Measurements from ENCODE around the gene SAYSD1.

The SAYSD1 gene

DNA sequence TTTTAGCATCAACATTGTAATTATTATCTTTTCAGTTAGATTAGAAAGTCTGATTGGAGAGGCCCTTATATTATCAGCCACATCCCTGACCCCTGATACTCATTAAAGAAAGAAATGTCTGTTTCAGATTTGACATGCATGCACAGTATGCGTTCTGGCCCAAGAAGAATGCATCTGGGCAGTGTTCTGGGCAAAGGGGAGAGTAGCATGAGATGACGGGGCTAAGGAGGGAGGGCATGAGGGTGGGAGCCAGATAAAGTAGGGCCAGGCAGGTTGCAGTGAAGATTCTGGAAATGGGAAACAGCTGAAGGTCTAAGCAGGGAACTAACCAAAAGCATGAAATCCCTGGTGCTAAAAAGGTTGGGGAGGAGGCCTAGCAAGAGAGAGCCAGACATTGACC lies 7.3 kb downstream of the SAYSD1 start:
- no peak for DNase-seq

DNA sequence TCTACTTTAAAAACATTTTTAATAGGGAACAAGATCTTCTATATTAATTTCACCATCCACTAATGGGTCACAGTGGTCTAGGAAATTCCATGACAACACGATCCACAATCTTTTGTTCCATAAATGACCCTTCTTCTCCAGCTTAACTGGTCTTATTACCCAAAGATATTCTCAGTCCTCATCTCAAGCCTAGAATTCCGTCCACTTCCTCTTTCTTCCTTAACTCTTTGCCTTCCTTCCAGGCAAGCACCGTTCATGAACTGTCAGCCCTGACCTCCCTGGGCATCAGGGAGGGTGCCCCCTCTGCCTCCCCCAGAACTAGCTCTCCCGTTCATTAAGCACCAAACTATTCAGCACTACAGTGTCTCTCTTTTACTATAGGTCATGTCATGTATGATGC lies 8.0 kb downstream of the SAYSD1 start:
- no peak for DNase-seq

DNA sequence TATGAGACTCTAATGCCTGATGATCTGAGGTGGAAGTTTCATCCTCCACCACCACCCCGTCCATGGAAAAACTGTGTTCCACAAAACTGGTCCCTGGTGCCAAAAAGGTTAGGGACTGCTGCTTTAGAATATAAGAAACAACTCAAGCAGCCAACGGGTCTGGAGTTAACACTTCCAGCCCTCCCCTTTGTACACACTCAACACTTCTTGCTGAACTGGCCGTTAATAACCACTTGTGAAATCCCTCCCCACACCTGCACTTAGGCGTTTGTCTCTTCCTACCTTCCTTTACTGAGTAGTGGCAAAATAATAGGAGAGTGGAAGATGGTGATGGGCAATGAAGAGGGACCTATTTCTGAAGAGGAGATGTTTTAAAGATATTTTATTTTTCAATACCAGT lies 10.5 kb downstream of the SAYSD1 start:
- no peak for DNase-seq

DNA sequence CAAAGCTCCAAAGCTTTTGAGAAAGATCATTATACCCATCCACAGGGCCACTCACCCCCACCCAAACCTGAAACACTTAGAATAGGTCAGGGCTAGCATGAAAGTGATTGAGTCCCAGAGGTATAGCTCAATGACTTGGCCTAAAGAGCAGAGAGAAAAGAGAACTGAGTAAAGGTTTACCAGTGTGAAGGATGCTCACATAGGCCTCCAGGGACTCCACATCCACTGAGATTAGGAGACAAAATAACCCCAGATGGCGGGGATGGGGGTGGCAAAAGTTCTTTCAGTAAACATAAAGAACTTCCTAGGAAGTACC lies 12.2 kb downstream of the SAYSD1 start:
- no peak for DNase-seq

DNA sequence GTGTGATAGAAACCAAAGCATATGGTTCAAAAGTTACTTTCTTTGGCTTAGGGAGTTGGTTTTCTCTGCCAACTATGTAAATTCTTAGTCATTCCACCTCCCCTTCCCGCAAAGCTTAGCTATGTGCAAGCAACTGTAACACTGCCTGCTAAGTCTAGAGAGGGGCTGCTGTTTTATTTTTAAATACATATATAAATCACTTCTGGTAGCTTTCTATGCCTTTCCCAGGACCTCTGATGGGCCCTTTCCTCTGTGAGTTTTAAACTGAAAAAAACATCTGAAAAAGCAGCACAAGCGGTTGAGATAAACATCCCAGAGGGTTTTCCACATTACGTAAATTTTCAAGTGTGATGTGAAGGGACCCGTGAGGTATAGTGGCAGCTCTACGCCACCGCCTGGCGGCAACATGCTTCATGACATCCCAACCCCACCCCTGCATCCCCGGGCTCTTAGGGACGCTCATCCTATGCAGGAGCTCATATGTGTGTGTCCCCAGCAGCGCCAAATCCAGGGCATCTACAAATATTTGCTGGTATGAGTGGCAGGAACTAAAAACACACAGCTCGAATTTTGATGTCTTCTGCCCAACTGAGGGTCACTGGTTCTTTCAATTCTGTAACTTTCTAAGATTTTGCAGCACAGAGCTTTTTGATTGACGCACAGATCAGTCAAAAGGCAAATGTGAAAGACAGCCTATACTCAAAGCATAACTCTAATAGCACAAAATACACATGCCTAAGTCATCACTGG lies 12.7 kb downstream of the SAYSD1 start:
- no peak for DNase-seq

DNA sequence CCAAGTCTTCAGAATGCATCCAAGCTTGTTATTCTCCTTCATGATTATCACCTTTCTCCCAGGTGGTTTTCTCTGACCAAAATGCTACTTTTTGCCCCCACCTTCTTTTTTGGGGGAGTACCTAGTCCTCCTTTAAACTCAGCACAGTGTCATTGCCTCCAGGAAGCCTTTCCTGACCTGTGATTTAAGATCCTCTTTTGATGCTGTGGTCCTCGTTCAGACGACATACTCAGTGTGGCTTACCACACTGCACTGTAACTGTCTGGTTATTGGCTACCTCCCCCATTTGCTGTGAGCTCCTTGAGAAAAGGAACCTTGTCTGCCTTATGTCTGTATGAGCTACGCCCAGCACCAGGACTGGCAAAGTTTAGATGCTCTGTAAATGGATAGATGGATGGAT lies 14.6 kb downstream of the SAYSD1 start:
- no peak for DNase-seq

DNA sequence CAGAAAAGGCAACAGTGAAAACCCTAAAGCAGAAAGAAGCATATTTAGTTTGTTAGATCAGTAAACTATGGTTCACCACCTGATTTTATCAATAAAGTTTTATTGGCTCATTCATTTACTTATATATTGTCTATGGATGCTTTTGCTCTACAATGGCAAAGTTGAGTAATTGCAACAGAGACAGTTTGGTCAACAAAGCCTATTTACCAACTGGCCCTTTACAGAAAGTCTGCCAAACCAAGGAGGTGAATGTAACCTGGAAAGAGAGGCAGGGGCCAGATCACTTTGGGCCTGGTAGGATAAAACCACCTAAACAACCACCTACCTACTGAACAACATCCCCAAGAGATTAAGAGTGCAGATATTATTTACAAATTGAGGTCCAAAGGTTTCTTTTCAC lies 19.4 kb downstream of the SAYSD1 start:
- DNase-seq: no peak

DNA sequence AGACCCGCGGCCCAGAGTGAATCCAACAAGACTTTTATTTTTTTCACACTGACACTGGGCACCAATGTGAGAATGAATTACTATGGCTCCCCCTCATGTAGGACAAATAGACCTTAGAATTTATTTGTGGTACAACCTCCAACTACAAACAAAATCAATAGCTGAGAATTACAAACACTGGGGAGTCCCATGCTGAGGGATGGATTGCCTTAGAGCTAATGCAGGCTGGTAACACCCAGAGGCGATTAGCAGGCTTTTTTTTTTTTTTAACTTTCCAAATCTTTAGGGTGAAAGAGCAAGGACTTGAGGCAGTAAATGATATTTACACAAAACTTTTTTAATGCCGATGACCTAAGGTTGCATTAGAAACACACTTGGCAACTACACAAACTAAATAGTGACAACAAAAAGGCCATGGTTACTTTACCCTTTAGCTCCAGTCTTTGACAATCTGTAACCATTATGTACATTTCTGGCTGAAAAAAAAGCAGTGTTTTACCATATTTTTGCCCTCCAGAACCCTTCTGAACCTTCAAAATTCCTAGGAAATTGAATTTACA lies 21.8 kb downstream of the SAYSD1 start:
- DNase-seq: no peak

DNA sequence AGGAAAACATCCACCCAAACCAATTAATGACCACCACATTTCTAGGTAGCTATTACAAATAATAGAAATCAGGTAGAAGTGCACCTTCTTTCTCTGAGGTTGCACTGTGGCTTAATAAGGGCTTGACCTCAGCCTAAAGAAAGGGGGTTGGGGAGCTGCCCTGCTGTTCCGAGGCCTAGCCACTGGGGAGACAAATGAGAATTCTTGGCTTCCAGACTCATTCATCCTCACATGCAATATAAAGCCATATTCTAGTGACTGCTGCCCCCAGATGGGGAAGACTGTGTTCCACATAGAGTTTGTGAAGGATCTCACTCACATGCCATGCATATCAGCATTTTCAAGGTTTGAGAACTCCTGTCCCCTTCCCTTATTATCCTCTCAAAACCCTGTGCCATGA lies 22.9 kb downstream of the SAYSD1 start:
- DNase-seq: no peak

DNA sequence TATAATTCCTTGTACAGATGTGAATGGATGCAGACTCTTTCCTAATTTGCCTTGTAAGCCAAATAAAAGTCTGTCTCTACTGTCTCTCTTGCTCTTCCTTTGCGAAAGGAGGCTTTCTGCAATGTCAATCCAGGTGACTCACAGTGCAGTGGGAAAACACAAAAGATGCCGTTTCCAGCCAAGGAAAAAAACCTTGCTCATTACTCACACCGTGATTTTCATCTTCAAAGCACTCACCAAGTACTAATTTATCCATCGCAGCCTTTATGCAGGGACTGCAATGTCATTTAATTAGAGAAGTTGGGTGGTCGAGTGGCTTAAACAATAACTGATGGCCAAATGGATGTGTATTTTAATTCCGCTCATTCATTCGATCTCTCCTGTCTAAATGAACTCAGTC lies 23.8 kb downstream of the SAYSD1 start:
- DNase-seq: no peak

DNA sequence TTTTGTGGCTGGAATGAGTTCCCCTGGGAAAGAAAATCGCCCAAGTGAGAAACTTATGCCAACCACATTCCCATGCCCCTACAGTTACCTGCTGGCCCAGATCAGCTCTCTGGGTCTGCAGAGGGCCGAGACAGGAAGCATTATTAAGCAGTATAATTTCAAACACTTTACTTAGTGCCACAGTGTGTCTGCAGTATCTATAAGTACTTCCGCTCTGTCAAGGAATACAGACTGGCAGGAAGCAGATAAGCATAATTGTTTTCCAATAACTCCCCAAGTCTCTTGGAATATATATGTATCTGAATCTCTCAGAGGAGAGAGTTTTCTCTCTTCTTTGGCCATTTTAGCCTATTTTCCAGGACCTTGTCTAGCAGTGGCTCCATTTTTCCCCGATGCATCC lies 24.9 kb downstream of the SAYSD1 start:
- DNase-seq: no peak

DNA sequence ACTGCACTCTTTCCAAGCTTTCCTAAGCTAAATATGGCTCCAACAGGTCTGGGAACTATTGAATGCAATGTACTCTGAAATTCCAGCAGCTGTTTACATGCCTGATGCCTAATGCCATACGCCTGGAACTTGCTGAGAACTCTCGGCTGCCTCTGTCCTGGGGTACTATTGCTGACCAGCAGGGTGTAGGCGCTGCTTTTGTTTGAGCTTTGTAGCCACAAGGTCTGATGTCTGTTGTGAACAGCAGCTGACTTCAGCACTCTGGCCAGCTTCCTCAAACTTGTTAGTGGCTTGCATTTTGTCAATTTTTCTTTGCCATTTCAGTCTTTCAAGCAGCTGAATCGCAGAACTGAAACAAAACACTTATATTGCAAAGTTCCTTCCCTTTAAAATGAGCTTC lies 26.7 kb downstream of the SAYSD1 start:
- DNase-seq: no peak

DNA sequence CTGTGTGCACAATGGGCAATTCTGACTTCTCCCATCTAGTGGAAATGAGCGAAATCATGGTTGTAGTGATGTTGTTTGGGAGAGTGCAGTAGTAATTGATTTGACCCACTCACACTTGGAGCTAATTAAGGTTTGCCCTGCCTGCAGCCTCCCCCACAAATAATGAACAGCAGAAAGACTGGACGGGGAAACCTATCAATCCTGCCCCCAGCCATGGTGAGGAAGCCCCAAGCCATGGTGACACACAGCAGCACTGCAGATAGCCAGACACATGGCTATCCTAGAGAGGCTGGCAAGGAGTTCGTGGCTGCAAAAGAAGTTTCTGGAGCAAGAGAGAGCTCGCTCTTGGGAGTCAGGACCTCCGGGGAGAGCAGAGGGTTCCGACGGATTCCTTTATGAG lies 27.8 kb downstream of the SAYSD1 start:
- no peak for DNase-seq

DNA sequence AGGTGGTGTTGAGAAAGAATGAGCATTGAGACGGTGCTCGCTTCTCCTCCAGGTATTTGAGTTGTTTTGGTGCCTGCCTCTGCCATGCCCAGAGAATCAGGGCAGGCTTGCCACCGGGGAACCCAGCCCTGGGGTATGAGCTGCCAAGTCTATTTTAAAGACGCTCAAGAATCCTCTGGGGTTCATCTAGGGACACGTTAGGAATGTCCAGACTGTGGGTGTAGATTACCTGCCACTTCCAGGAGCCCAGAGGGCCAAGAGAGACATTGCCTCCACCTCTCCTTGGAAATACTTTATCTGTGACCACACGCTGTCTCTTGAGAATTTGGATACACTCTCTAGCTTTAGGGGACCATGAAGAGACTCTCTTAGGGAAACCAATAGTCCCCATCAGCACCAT lies 28.3 kb downstream of the SAYSD1 start:
- DNase-seq: no peak

DNA sequence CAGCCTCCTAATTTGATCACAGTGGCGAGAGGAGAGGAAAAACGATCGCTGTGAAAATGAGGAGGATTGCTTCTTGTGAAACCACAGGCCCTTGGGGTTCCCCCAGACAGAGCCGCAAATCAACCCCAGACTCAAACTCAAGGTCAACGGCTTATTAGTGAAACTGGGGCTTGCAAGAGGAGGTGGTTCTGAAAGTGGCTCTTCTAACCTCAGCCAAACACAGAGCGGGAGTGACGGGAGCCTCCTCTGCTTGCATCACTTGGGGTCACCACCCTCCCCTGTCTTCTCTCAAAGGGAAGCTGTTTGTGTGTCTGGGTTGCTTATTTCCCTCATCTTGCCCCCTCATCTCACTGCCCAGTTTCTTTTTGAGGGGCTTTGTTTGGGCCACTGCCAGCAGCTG lies 28.7 kb downstream of the SAYSD1 start:
- no peak for DNase-seq

DNA sequence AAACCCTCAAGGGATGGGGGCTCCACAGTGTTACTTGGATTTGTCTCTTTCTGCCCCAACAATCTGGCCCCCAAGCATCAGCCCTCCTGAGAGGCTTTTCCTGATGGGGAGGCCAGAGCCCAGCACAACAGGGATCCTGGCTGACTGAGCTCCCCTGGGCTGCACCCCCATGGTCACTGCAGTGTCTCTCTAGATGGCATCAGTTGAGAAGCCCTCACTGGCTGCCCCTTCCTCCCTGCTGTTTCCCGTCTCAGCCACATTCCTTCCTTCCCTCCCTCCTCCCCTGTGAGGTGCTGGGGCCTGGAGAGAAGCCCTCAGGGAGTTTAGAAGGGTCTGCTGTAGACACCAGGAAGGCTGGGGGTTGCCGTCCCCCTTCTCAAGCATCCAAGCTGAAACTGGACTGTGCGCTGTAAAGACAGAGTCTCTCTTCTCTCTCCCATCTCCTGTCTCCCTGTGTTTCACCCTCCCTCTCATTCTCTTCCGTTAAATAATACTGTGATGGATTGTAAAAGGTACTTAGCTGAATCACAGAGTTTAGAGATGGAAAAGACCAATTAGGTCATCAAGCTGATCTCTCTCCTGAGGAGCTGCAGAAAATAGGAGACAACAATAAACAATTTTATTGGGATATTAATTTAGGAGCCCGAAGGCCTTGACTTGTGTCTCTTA lies 29.7 kb downstream of the SAYSD1 start:
- DNase-seq: no peak

DNA sequence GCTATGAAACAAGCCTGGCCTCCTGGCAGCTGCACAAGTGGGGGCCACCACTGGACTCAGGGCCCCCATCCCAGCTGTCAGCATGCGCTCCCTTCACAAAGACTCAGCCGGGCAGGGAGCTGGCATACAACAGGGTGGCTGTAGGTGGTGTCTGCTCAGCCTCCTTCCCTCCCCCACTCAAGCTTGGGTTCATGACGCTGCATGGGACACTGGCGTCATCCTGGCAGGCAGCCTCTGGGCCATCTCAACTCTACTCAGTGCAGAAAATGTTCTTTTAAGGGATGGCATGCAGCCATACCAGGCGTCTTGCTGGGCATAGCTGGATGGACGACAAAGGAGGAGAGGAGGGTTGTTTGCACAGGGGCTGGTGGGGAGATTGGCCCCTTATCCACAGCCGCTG lies 30.5 kb downstream of the SAYSD1 start:
- DNase-seq: no peak

DNA sequence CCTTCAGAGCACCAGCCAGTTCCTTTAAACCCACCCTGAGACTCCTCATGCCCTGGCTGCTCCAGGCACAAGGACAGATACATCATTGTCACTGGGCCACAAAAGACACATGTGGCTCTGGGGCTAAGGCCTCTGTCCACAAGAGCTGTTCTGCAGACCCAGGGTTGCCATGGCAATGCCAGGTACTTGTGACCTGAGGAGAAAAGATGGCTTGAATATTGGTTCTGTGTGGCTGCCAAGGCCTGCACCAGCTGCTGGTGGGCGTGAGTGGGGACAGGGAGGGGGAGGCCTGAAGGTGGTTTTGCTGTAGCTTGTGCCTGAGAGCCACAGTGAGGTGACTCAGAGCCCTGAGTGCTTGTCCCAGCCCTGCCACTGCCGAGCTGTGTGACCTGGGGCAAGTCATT lies 31.8 kb downstream of the SAYSD1 start:
- no peak for DNase-seq

DNA sequence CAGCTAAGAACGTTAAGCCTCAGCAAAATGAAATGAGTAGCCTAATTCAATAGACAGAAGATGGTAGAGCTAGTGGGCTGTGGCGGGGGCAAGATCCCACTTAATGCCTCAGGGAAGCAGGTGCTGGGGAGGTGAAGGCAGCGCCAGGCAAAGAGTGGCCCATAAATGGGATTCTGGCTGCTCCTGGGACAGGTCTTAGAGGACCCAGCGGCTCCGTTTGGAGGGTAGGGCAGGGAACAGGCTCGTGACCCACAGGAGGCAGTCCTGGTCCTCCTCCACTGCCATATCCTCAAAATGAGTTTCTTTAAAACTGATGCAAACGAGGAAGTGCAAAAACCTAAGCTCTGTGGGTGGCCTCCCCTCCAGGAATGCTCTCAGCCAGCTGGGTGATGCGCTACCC lies 32.7 kb downstream of the SAYSD1 start:
- DNase-seq: no peak

DNA sequence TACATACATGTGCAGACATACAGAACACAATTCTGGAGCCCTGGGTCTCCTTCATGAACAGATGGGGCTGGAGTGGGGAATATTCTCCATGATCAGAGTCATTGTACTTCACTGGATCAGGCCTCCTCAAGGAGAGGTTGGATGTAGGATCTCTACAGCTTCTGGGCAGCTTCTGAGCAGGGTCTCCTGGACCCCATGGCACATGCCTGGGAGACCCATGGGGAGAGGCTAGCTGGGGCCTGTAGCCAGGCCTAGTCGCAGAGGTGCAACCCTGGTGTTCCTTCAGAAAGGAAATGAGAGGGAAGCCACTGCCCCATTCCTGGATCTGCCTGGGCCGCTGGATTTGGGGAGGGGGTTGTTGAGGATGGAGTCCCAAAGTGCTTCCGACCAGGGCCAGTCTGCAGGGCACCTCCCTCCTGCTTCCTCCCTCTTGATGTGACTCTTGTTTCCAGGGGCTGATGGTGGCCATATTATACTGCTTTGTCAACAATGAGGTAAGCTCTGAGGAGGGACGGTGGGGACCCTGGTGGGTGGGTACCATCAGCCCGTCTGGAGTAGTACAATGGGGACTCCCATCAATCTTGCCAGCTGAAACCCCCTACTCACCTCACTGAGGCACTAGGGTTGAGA lies 34.6 kb downstream of the SAYSD1 start:
- DNase-seq: no peak

DNA sequence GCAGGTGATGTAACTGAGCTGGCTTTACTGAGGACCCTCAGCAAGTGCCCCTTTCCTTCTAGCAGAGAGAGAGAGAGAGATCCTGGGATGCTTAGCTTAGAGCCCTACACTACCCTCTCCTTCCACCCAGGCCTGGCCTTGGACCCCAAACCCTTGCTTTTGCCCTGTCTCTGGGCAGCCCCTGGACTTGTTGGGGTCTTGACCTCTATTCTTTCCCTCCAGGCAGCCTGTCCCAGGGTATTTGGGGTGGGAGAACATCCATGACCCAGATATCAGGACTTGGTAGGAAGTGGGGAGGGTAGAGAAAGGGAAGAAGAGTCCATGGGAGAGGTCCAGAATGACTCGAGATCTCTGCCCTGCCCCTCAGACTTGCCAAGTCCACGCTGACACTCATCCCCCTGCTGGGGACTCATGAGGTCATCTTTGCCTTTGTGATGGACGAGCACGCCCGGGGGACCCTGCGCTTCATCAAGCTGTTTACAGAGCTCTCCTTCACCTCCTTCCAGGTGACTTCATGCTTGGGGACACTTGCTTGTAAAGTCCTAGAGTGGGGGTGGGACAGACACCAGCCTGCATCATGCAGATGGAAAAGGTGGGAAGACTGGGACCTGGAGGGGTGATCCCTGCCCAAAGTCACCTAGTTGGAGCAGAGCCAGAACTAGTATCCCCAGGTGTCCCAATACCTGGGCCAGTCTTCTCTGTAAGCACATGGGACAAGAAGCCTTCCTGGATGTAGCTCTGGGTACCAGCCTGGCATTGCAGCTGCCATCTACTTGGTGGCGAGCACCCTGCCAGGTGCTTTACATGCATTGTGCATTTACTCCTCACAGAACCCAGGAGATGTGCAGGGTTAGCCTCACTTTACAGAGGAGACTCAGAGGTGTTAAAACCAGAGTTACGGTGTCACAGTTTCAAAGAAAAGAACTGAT lies 35.5 kb downstream of the SAYSD1 start:
- DNase-seq: no peak

DNA sequence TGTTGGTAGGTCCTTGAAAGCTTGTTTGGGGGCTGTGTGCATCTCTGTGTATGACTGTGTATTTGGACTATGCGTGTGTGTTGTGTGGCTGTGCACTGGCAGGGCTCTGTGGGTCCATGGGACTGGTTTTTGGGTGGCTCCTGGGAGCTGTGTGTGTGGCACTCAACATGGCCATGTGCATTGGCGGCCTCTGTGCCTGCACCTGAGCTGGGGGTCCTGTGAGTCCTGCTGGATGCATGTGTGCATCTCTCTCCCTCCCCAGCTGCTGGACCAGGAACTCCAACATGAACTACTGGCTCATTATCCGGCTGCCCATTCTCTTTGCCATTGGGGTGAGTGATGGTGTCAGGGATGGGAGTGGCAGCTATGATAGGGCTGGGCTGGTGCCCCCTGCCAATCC lies 36.3 kb downstream of the SAYSD1 start:
- DNase-seq: no peak

DNA sequence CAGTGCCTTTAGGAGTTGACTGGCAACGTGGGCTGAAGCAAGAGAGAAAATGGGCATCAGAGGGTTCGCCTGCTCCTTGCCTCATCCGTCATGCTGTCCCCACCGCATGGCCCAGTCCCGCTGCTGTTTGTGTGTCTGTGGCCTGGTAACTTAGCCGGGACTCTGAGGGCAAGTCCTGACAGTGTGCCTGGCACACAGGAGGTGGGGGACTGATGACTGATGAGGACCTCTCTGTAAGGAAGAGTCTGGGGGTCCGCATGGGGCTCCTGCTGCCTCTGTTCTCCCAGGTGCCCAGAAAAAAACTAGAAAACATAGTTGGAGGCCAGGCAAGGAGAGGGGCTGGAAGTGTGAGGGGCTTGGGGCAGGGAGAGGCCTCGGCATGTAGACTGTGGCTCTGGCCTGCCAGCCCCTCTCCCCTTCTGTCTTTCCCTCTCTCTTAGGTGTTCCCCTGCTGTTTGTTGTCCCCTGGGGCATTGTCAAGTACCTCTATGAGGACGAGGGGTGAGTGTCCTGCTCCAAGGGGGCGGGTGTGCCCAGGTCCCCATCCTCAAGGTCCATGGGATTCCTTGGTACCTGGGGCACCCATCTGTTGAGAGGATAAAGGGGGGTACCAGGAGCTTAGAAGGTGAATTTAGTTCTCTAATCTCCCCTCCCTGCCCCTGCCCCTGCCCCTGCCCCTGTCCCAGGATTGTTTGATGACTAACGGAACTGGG lies 36.9 kb downstream of the SAYSD1 start:
- no peak for DNase-seq

All from NCI-H1048 (cell line).